GM12864 (cell line): ENCODE data around the gene SDK2.

Source experiments
- DNase-seq: peaks from one replicate; pipeline ENCODE4 v3.0.0-alpha.2; 2011; ENCODE audit warnings: low read depth
- H3K4me3 ChIP-seq: 2 replicates; pipeline ENCODE4 v1.5.1; 2011; ENCODE audit warnings: mild to moderate bottlenecking, low read depth, low read length, control low read depth
- TF ChIP-seq, protein P1 (sequence below): IDR thresholded peaks from 2 replicates; pipeline ENCODE4 v1.5.1; 2011; ENCODE audit warnings: low read depth, mild to moderate bottlenecking, moderate library complexity, low read length, control low read depth, inconsistent platforms; ENCODE audit errors: missing control alignments

The SDK2 gene

GRCh38 chr17:73439597-73439996, 204.6 kb downstream of the SDK2 start:
- no peak for DNase-seq
- TF ChIP-seq, protein P1, sequence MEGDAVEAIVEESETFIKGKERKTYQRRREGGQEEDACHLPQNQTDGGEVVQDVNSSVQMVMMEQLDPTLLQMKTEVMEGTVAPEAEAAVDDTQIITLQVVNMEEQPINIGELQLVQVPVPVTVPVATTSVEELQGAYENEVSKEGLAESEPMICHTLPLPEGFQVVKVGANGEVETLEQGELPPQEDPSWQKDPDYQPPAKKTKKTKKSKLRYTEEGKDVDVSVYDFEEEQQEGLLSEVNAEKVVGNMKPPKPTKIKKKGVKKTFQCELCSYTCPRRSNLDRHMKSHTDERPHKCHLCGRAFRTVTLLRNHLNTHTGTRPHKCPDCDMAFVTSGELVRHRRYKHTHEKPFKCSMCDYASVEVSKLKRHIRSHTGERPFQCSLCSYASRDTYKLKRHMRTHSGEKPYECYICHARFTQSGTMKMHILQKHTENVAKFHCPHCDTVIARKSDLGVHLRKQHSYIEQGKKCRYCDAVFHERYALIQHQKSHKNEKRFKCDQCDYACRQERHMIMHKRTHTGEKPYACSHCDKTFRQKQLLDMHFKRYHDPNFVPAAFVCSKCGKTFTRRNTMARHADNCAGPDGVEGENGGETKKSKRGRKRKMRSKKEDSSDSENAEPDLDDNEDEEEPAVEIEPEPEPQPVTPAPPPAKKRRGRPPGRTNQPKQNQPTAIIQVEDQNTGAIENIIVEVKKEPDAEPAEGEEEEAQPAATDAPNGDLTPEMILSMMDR: no peak
- no peak overlapping the region for H3K4me3 ChIP-seq

GRCh38 chr17:73437826-73438225, 206.4 kb downstream of the SDK2 start:
- TF ChIP-seq, protein P1: no peak
- DNase-seq: no peak
- no peak overlapping the region for H3K4me3 ChIP-seq

GRCh38 chr17:73436954-73437353, 207.3 kb downstream of the SDK2 start:
- TF ChIP-seq, protein P1: no peak
- DNase-seq: no peak
- no peak overlapping the region for H3K4me3 ChIP-seq

DNA sequence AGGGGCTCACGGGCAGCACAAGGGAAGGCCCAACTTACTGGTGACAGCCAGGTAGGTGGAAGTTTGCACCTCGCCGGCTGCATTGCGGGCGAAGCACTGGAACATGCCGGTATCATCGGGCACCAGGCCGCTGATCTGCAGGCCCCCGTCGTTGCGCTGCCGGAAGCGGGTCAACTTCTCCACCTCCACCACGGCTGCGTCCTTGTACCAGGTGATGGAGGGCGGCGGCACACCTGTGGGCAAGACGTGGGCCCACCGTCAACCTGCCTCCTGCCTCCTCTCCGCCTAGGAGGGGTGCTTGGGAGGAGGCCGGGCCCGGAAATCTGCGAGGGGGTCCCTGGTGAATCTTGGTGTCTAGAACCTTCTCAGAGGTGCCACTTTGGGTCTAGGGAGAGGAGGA, 208.8 kb downstream of the SDK2 start:
- DNase-seq: no peak
- no peak overlapping the region for H3K4me3 ChIP-seq
- TF ChIP-seq, protein P1: no peak

- no peak for DNase-seq
- TF ChIP-seq, protein P1: no peak
- no peak overlapping the region for H3K4me3 ChIP-seq
These were observed 210.1 kb downstream of the SDK2 start for GRCh38 chr17:73434154-73434553.

DNA sequence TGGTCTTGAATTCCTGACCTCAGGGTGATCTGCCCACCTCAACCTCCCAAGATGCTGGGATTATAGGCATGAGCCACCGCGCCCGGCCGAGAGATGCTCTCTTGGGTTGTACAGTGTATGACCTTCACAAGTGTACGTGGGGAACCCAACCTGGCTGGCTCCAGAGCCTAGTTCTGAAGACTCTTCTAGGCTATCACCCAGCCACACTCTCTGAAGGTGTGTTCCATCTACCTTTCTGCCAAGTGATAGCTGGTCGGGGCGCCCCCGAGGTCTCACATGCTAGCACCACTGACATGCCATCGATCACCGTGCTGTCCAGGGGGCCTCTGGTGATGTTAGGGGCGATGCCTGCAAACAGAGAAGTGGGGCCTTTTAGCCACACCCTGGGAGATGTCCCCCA, 210.7 kb downstream of the SDK2 start:
- no peak overlapping the region for H3K4me3 ChIP-seq
- TF ChIP-seq, protein P1: no peak
- DNase-seq: no peak

DNA sequence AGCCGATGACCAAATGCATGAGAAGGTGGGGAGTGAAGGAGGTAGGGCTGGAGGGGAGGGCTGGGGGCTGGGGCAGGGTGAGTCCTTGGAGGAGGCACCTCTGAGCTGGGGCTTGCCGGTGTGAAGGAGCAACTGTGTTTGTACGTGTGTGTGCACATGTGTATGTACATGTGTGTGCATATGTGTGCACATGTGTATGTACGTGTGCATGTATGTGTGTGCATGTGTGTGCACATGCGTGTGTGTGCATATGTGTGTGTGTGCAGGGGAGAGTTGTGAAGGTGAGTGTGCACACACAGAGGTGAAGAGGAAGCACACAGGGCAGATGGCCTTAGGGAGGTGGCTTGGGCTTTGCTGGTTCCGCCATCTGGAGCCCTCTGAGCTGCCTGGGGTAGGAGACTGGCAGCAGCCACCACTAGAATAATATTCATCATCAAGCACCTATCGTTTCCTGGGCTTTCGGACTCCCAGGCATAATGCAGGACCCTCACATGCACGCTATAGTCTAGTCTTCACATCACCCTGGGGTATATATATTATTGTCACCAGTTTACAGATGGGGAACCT, 211.5 kb downstream of the SDK2 start:
- TF ChIP-seq, protein P1: no peak
- no peak overlapping the region for H3K4me3 ChIP-seq
- DNase-seq: no peak
